Stomach smooth muscle (tissue), 2 donors: ENCODE data around the gene ARL5C.
"Not testable (repeated sequence)": the region's sequence is repeated elsewhere in the genome, so short reads cannot be mapped to it uniquely, and the experiment has no call there.

Experiments used
- H3K27ac ChIP-seq: one replicate; pipeline ENCODE4 v1.7.0; 2013; ENCODE audit warnings: mild to moderate bottlenecking, low read length, inconsistent platforms
- H3K27me3 ChIP-seq, 2 donors: one replicate each; pipeline ENCODE4 v1.7.0; 2013; ENCODE audit warnings: low read length in 2 of 2; ENCODE audit not compliant: insufficient read depth in 2 of 2, control insufficient read depth in 1 of 2
- H3K36me3 ChIP-seq, 2 donors: one replicate each; pipeline ENCODE4 v1.7.0; 2013; ENCODE audit warnings: low read length in 2 of 2; ENCODE audit not compliant: control insufficient read depth in 2 of 2, insufficient read depth in 2 of 2
- H3K4me1 ChIP-seq: one replicate; pipeline ENCODE4 v1.7.0; 2013; ENCODE audit warnings: low read length; ENCODE audit not compliant: control insufficient read depth, insufficient read depth
- H3K4me3 ChIP-seq, 2 donors: one replicate each; pipeline ENCODE4 v1.7.0; 2013; ENCODE audit warnings: low read length in 2 of 2
- H3K9ac ChIP-seq, 2 donors: one replicate each; pipeline ENCODE4 v1.7.0; 2013; ENCODE audit warnings: low read length in 2 of 2, mild to moderate bottlenecking in 1 of 2
- H3K9me3 ChIP-seq, 2 donors: one replicate each; pipeline ENCODE4 v1.7.0; 2013; ENCODE audit warnings: low read length in 2 of 2; ENCODE audit not compliant: control insufficient read depth in 2 of 2
- donor health status: healthy.
- donor health status: Pancreatic carcinoma.

ARL5C gene

DNA sequence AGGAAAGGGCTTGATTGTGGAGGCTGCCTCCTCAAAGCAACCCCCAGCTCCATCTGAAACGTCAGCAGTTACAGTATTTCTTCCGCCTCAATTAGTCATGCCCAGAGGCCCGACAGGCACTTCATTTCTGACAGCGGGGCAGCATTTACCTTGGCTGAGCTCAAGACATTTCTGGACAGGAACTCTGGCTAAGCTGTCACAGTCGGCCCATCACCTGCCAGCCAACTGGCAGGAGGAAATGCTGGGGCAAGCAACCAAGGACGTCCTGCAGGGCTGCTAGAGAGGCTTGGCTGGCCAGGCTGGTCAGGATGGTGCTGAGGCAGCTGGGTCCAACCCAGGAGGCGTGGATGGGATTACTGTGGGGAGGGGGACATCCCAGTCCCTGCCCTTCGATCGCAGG, 42.3 kb downstream of the ARL5C start:
- no peak overlapping the region for H3K27ac ChIP-seq
- no peaks in the 10 kb centered on the region for H3K27me3 ChIP-seq
- H3K4me3 ChIP-seq: no peak overlapping the region
- H3K36me3 ChIP-seq: no peaks in the 10 kb centered on the region
- no peaks in the 10 kb centered on the region for H3K4me1 ChIP-seq
- no peaks in the 10 kb centered on the region for H3K9me3 ChIP-seq
- no peak overlapping the region for H3K9ac ChIP-seq

DNA sequence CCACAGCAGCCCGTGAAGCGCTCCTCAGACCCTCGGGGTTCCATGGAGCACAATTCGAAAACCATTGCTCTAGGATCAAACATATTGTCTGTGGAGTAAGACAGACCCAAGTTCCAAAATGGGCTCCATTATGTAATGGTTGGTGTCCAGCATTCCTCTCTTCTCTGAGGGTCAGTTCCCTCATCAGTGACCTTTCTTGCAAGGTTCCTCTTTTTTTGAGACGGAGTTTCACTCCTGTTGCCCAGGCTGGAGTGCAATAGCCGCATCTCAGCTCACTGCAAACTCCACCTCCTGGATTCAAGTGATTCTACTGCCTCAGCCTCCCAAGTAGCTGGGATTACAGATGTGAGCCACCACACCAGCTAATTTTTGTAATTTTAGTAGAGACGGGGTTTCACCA, 43.0 kb downstream of the ARL5C start:
- H3K36me3 ChIP-seq: no peaks in the 10 kb centered on the region
- H3K4me1 ChIP-seq: no peaks in the 10 kb centered on the region
- no peak overlapping the region for H3K9ac ChIP-seq
- H3K27me3 ChIP-seq: no peaks in the 10 kb centered on the region
- no peaks in the 10 kb centered on the region for H3K9me3 ChIP-seq
- H3K27ac ChIP-seq: no peak overlapping the region
- no peak overlapping the region for H3K4me3 ChIP-seq

- H3K27ac ChIP-seq, H3K9me3 ChIP-seq, H3K27me3 ChIP-seq, H3K4me3 ChIP-seq, H3K4me1 ChIP-seq, H3K36me3 ChIP-seq, H3K9ac ChIP-seq: not testable (repeated sequence)
These were observed 44.0 kb downstream of the ARL5C start for GRCh38 chr17:39121919-39122318.

DNA sequence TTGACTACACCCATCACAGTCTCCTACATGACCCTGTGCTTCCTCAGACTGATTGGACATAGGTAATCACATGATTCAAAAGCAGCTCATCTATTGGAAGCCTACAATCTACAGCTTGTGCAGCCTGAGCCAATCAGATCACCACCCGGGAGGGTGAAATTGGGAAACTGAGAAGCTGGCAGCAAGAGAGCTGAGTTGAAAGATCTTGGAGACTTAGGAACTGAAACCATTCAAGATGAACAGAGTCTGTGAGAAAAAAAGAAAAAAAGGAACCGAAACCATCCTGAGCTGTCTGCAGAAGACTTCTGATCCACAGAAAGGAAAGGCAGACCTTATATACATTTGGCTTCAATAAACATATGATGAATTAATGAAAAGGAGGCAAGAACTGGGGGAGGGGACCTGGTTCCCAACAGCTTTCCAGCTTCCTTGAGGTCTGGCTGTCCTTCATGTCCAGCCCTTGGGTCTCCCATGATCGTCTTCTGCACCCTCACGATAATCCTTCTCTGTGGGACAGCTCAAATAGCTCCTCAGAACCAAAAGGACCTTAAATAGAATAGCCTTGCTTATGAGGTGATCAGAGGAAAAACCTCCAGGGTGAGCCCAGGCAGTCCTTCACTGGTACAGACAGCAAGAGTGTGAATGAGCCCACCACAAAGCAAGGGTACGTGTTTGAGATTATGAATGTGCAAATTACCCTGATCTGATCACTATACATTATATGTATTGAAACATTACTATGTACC, 47.1 kb downstream of the ARL5C start:
- H3K9ac ChIP-seq: no peak overlapping the region
- peaks cover 15% of the 10 kb centered on the region for H3K4me1 ChIP-seq
- no peak overlapping the region for H3K27ac ChIP-seq
- H3K36me3 ChIP-seq: no peaks in the 10 kb centered on the region
- H3K9me3 ChIP-seq: no peaks in the 10 kb centered on the region
- H3K4me3 ChIP-seq: no peak overlapping the region
- H3K27me3 ChIP-seq: peaks cover 0 to 2% of the 10 kb centered on the region in 2 donors

DNA sequence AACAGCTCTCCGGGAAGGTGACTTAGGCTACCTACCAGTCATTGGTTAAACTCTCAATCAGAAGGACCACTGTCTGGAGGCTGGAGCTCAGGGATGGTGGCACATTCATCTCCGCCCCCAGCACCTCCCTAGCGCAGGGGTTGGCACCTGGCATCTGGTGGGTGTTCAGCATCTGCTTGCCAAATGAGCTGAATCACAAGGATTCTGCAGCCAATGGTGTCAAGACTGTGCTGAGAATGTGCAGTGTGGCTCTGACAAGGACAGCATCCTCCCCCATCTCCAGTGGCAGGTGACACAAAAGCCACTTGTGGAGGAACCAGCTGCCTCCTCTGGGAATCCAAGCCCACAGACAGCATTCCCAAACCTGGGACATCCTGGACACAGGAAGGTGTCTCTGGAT, 49.7 kb downstream of the ARL5C start:
- no peak overlapping the region for H3K4me3 ChIP-seq
- H3K27me3 ChIP-seq: peaks cover 0 to 2% of the 10 kb centered on the region in 2 donors
- no peak overlapping the region for H3K9ac ChIP-seq
- no peaks in the 10 kb centered on the region for H3K9me3 ChIP-seq
- H3K27ac ChIP-seq: no peak overlapping the region
- peaks cover 15% of the 10 kb centered on the region for H3K4me1 ChIP-seq
- H3K36me3 ChIP-seq: no peaks in the 10 kb centered on the region

- Histone ChIP-seq H3K27ac (peak overlapping the region; percentile 24), H3K9ac (peak overlapping the region; percentile 26 to 58)
These were observed 50.8 kb downstream of the ARL5C start for GRCh38 chr17:39115135-39115534.

DNA sequence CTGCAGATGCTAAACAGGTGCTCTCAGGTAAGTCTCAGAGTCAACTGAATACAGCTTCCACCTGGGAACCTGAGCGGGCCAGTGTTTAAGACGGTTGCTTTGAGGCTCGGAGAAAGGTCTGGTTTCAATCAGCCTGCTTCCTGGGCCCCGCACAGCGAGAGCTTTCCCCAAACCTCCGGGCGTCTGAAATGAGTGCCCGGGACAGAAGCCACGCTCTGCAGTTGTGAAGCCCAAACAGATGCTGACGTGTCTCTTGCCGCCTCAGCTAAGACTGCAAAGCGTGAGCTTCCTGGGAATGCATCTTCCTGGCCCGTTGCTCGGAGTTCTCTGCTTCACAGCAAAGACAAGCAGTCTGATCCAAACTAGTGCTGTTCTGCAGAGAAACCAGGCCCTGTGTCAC, 51.2 kb downstream of the ARL5C start:
- H3K27ac ChIP-seq: peak overlapping the region; percentile 24
- peaks cover 0 to 2% of the 10 kb centered on the region in 2 donors for H3K27me3 ChIP-seq
- H3K4me3 ChIP-seq: peak overlapping the region; percentile 55 to 58
- no peaks in the 10 kb centered on the region for H3K9me3 ChIP-seq
- H3K36me3 ChIP-seq: no peaks in the 10 kb centered on the region
- H3K9ac ChIP-seq: peak overlapping the region; percentile 26 to 58
- peaks cover 23% of the 10 kb centered on the region for H3K4me1 ChIP-seq

More at GRCh38 chr17:39115135-39115534, 50.8 kb downstream of the ARL5C start:
- peak overlapping the region; percentile 55 to 58 for H3K4me3 ChIP-seq
- peaks cover 22% of the 10 kb centered on the region for H3K4me1 ChIP-seq
- H3K9me3 ChIP-seq: no peaks in the 10 kb centered on the region
- no peaks in the 10 kb centered on the region for H3K36me3 ChIP-seq
- peaks cover 0 to 2% of the 10 kb centered on the region in 2 donors for H3K27me3 ChIP-seq

DNA sequence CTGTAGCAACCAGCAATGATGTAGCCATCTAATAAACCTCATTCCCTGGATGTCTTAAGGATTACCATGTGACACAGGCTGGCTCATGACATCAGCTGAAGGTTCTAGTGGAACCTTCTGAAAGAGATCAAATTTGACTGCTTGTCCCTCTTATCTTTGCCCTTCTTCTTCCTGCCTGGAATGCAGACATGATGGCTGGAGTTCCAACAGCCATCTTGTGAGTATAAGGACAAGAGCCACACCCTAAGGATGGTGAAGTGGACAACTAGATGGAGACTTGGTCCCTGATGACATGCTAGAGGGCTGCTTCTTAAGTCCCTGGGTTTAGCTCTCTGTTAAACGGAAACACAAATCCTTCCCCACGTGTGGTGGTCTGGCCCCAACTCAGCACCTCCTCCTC, 52.1 kb downstream of the ARL5C start:
- H3K9ac ChIP-seq: no peak overlapping the region
- no peaks in the 10 kb centered on the region for H3K9me3 ChIP-seq
- H3K27me3 ChIP-seq: peaks cover 0 to 2% of the 10 kb centered on the region in 2 donors
- H3K27ac ChIP-seq: no peak overlapping the region
- H3K4me1 ChIP-seq: peaks cover 23% of the 10 kb centered on the region
- no peaks in the 10 kb centered on the region for H3K36me3 ChIP-seq
- no peak overlapping the region for H3K4me3 ChIP-seq

DNA sequence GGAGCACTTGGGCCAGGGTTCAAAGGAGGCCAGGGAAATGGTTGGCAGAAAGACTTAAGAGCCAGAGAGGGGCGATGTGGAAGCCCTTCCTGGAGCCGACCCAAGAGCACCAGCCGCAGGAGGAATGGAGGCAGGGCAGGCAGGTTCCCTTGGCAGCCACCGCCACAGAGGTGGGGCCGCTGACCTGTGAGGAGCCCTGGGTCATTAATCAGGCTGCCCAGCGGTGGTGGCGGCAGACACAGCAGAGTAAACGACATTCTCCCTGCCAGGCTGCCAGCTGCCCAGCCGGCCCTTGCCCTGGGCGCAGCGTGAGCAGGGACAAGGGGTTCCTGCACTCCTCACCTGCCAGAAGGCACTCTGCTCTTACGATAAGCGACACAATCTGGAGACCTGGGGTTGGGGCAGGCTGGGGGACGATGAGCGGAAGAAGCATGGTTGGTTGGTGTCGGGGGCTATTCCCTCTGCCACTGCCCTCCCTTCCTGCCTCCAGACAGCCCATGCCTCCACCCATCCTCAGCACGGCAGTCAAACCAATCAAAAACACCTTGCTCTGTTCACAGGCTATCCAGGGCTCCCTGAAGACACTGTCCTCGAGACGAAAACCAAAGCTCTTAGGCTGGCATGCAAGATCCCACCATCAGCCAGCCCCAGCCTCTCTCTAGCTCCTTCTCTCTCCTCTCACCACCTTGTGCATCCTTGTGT, 55.4 kb downstream of the ARL5C start:
- Histone ChIP-seq H3K36me3 (no peaks in the 10 kb centered on the region), H3K27me3 (peaks cover 0 to 2% of the 10 kb centered on the region in 2 donors), H3K9me3 (no peaks in the 10 kb centered on the region), H3K4me1 (peaks cover 23% of the 10 kb centered on the region), H3K9ac (no peak overlapping the region), H3K4me3 (no peak overlapping the region), H3K27ac (no peak overlapping the region)

GRCh38 chr17:39108461-39109375, 57.2 kb downstream of the ARL5C start:
- no peaks in the 10 kb centered on the region for H3K9me3 ChIP-seq
- H3K27me3 ChIP-seq: no peaks in the 10 kb centered on the region
- peaks cover 8% of the 10 kb centered on the region for H3K4me1 ChIP-seq
- no peaks in the 10 kb centered on the region for H3K36me3 ChIP-seq
- H3K9ac ChIP-seq: no peak overlapping the region
- no peak overlapping the region for H3K4me3 ChIP-seq
- H3K27ac ChIP-seq: no peak overlapping the region
